ENCODE measurements around the gene MTHFSD.
"Not testable (repeated sequence)": the region's sequence is repeated elsewhere in the genome, so short reads cannot be mapped to it uniquely, and the experiment has no call there.

MTHFSD gene, protein sequence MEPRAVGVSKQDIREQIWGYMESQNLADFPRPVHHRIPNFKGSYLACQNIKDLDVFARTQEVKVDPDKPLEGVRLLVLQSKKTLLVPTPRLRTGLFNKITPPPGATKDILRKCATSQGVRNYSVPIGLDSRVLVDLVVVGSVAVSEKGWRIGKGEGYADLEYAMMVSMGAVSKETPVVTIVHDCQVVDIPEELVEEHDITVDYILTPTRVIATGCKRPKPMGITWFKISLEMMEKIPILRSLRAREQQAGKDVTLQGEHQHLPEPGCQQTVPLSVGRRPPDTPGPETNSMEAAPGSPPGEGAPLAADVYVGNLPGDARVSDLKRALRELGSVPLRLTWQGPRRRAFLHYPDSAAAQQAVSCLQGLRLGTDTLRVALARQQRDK

GRCh38 chr16:86554917-86555703 lies at the start of gene MTHFSD:
TSS of gene MTHFSD (minus strand) at chr16:86555235. CDS start at chr16:86555184, 51 bp downstream.
- DNase-seq: peak; percentile 8

DNA sequence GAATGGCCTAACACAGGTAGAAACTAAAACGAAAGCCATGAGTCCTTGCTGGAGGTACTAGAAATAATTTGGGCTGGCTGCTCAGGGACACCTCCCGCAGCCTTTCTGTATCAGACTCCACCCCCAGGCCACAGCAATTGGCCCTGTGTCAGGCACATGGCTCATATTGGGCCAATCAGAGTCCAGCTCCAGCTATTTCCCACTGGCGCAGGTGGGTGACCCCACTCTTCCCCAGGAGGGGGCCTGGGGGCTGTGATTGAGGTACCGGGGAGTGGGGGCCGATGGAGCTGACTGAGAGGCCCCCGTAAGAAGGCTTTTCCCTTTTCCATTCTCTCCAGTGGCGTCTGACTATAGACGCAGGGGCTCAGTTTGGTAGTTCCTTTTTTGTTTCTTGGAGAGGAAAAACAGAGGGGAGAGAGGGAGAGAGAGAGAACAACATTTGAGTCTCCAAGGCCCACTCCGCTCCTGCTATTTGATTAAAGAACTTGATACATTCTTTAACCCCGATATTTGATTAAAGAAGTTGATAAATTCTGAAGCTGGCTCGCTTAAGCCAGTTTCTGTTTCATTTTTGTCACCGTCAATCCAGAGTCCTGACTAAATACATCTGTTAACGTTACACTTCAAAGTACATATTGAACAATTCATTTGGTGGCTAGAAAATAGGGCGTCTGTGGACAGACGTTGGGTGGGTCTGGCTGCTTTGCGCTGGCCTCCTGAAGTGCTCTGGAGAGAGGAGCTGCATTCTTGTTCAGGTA lies 49.6 kb upstream of the MTHFSD start:
- no peak for DNase-seq

DNA sequence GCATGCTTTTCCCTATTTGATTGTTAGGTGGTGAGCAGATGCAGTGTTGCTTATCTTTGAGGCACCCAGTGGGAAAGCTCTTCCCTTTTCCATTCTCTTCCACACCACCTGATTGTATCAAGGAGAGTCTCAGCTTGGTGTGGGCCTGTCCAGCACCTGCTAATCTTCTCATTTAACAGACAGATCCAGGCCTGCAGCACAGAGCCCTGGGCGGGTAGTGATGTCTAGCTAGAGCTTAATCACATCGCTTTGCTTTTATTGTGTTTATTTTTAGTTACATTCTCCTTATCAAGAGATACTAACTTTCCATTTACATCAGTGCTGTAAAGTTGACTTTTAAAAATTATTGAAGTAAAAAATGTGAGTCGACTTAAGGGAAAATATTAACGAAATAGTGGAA lies 47.5 kb upstream of the MTHFSD start:
- no peak for DNase-seq

- DNase-seq: no peak
Measured at GRCh38 chr16:86601356-86601755, 46.3 kb upstream of the MTHFSD start.

- DNase-seq: no peak
Measured at GRCh38 chr16:86598607-86599565, 43.9 kb upstream of the MTHFSD start.

- no peak for DNase-seq
Measured at GRCh38 chr16:86597880-86598606, 43.0 kb upstream of the MTHFSD start.

DNA sequence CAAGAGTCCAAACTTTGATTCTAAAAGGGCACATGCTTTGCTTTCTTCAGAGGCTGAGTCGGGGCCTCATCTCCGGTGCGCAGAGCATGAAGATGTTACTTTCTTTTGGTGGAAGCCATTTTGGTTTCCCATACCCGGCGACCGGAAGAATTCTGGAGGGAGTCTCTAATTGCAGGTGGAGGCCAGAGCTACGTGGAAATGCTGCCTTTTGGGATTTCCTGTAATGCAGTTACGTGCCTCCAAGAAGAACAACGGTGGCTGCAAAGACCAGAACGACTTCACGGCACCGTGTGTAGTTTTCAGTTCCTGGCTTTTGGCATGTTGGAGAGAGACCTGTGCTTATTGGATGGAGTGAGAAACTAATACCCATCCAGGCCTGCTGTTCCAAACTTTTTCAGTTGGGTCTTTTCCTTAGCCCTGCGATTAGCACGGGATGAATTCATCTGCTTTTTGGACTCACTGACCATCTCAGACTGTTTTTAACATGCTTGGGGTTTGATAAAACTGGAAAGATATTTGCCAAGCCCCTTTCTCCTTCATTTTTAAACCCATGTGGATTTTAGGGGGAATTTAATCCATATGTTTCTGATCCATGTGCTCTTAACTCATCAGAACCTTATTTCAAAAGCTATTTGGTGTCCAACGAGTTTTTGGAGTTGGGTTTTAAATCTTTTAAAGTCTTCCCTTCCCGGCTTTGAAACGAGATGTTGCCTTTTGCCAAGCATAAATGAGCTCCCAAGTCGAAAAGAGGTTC lies 42.3 kb upstream of the MTHFSD start:
- no peak for DNase-seq

DNA sequence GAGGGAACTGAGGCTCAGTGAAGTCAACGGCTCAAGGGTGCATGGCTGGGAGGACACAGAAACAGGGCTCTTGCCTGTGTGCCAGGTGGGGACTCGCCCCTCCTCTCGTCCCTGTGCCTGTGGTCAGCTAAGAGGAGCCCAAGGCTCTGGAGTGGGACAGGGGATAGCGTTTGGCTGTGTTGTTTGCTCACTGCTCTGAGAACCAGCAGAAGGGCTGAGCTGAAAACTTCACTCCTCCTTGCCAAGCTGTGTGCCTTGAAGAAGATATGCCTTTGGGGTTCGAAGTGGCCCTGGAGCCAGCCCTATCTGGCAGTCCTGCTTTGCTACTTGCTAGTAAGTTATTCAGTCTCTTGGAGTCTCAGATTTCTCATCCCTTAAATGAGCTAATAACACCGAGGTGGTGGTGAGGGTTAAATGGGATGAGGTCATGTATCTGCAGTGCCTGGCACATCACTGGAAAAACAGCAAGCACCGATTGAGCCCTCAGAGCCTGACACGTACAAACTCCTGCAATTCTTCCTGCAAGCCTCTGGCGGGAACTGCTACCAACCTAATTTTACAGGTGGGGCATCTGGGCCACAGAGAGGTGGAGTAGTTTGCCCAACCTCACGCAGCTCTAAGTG lies 41.1 kb upstream of the MTHFSD start:
- DNase-seq: no peak

DNA sequence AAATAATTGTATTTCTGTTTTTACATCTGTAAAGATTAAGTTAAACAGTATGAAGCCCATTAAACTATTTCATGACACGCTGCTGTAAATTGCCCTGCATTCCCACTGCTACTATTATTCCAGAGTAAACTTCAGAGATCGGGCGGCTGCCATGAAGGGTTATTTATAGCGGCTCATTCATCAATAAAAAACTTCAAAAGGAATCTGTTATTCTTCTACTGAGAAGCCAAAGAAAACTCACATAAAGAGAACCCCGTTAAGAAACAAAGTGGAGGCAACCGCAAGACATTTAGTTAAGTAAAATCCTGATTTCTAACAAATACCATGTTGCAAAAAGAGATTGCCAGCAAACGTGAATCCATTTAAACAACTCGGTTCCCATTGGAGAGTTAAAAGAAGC lies 39.7 kb upstream of the MTHFSD start:
- no peak for DNase-seq

GRCh38 chr16:86593913-86594620 lies 39.0 kb upstream of the MTHFSD start:
- no peak for DNase-seq

DNA sequence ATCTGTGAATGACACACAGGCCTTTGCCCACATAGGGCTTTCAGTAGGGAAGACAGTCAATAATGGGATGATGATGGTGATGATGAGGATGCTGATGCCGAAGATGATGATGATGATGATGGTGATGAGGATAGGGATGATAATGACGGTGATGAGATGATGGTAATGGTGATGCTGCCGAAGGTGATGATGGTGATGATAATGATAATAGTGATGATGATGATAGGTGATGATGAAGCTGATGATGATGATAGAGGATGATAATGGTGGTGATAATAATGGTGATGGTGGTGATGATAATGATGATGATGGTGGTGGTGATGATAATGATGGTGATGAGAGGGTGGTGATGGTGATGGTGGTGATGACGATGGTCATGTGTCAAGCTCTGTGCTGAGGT lies 36.2 kb upstream of the MTHFSD start:
- DNase-seq: no peak

GRCh38 chr16:86590501-86591144 lies 35.6 kb upstream of the MTHFSD start:
- no peak for DNase-seq

- DNase-seq: not testable (repeated sequence)
Measured at GRCh38 chr16:86587955-86588354, 32.9 kb upstream of the MTHFSD start.

DNA sequence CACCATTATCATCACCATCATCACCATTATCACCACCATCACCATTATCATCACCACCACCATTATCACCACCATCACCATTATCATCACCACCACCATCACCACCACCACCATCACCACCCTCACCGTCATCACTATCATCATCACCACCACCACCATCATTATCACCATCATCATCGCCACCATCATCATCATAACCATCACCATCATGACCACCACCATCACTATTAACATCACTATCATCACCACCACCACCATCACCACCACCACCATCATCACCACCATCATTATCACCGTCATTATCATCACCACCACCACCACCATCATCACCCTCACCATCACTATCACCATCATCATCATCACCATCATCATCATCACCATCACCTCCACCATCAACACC lies 32.5 kb upstream of the MTHFSD start:
- DNase-seq: no peak

- no peak for DNase-seq
Measured at GRCh38 chr16:86585821-86586611, 31.0 kb upstream of the MTHFSD start.

GRCh38 chr16:86584726-86585721 lies 30.0 kb upstream of the MTHFSD start:
- DNase-seq: no peak
